ENCODE results near the gene ZNF532. TPM values are rescaled to one million over a fixed set of nuclear protein-coding genes. Genes with fewer than 3 reads are reported as not detected.

ZNF532 gene
- total RNA-seq, 2 donors from 2014 or later = 133 to 211 TPM

- Histone ChIP-seq H3K4me1 (ENCODE audit: control insufficient read depth in 1 of 2, low read depth in 2 of 2) (peaks cover 41 to 77% of the 10 kb centered on the region in 2 donors), H3K36me3 (no peaks in the 10 kb centered on the region), H3K27ac (peak overlapping the region; percentile 80 to 82), H3K4me3 (peak overlapping the region; percentile 67), H3K27me3 (replicated peaks; ENCODE audit: insufficient read depth) (no peaks in the 10 kb centered on the region), H3K9me3 (no peaks in the 10 kb centered on the region)
- TF ChIP-seq CTCF (IDR thresholded peaks at IDR 0.05) = no peak
- no peak for ATAC-seq (ENCODE audit: insufficient number of reproducible peaks, low FRiP score, low read depth)
- DNase-seq (ENCODE audit: low spot score) = no peak
Observed at GRCh38 chr18:58891776-58892175, 27.1 kb downstream of the ZNF532 start.

DNA sequence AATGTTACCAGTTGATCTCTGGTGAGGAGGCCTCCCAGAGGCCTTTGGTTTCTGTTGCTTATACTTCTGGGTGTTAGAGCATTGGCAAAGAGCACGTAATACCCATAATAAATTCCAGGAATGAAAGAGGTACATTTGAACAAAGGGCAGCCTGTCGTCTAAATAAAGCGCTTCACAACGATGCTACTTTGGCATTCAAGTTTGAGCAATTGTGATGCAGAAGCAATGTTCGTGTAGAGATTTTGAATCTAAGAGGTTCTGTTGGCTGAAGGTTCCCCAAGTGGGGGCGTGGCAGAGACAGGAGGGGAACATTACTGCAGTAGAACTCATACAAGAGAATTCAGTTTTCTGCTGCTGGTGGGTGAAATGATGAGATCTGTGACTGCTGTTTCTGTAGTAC lies 27.8 kb downstream of the ZNF532 start:
- ATAC-seq (ENCODE audit: insufficient number of reproducible peaks, low FRiP score, low read depth) (no peak), DNase-seq (ENCODE audit: low spot score) (no peak)
- Histone ChIP-seq H3K9me3 (no peaks in the 10 kb centered on the region), H3K27me3 (replicated peaks; ENCODE audit: insufficient read depth) (no peaks in the 10 kb centered on the region), H3K27ac (peak overlapping the region; percentile 80 to 82), H3K4me1 (ENCODE audit: control insufficient read depth in 1 of 2, low read depth in 2 of 2) (peaks cover 35 to 77% of the 10 kb centered on the region in 2 donors), H3K36me3 (no peaks in the 10 kb centered on the region), H3K4me3 (peak overlapping the region; percentile 67)
- TF ChIP-seq CTCF (IDR thresholded peaks at IDR 0.05) = no peak

GRCh38 chr18:58893388-58894099 lies 28.9 kb downstream of the ZNF532 start:
- Histone ChIP-seq H3K4me1 (ENCODE audit: control insufficient read depth in 1 of 2, low read depth in 2 of 2) (peaks cover 29 to 74% of the 10 kb centered on the region in 2 donors), H3K36me3 (peaks cover 1% of the 10 kb centered on the region), H3K9me3 (no peaks in the 10 kb centered on the region), H3K27ac (peak overlapping the region; percentile 31 to 80), H3K4me3 (no peak overlapping the region), H3K27me3 (replicated peaks; ENCODE audit: insufficient read depth) (no peaks in the 10 kb centered on the region)
- DNase-seq (ENCODE audit: low spot score) (no peak), ATAC-seq (ENCODE audit: insufficient number of reproducible peaks, low FRiP score, low read depth) (no peak)
- no peak for TF ChIP-seq CTCF (IDR thresholded peaks at IDR 0.05)

DNA sequence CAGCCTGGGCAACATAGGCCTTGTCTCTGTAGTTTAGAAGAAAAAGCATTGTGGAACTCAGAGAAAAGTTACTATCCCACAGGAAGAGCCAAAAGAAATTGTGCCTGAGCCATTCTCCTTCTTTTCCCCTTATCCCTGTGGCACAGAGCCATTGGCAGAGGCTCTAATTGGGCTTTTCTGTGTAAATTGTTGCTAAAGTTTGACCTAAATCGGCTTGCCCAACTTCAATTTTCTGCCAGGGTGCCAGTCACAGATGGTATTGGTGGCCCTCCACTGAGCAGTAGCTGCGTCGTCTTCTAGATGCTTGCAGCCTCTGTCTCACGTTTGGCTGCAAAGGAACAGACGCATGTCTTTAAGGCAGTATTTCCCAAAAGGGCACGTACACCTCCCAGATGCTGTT lies 30.3 kb downstream of the ZNF532 start:
- ATAC-seq (ENCODE audit: insufficient number of reproducible peaks, low FRiP score, low read depth) (no peak), DNase-seq (ENCODE audit: low spot score) (no peak)
- Histone ChIP-seq H3K9me3 (no peaks in the 10 kb centered on the region), H3K4me3 (no peak overlapping the region), H3K36me3 (peaks cover 7% of the 10 kb centered on the region), H3K27ac (peak overlapping the region; percentile 78 to 80), H3K4me1 (ENCODE audit: control insufficient read depth in 1 of 2, low read depth in 2 of 2) (peaks cover 32 to 84% of the 10 kb centered on the region in 2 donors), H3K27me3 (replicated peaks; ENCODE audit: insufficient read depth) (no peaks in the 10 kb centered on the region)
- TF ChIP-seq CTCF (IDR thresholded peaks at IDR 0.05) = no peak

DNA sequence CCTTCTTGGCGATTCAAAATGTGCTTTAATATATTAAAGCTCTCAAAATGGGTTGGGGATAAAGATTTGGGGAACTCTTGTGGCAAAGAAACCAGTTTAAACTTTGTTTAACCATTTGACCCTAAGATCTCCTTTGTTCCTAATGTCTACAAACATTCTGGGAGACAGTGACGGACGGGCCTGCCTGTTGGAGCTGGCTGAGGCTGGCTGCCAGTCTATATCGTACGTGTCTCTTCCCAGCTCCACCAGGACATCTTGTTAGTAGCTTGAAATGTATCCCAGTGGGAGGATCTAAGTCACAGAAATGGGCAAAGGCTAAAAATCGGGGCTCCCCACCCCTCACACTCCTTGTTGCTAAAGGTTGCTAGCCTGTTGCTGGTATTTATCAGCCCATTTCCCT lies 30.7 kb downstream of the ZNF532 start:
- Histone ChIP-seq H3K27me3 (replicated peaks; ENCODE audit: insufficient read depth) (no peaks in the 10 kb centered on the region), H3K4me3 (peak overlapping the region; percentile 13), H3K36me3 (peaks cover 7% of the 10 kb centered on the region), H3K27ac (peak overlapping the region; percentile 78 to 80), H3K9me3 (no peaks in the 10 kb centered on the region), H3K4me1 (ENCODE audit: control insufficient read depth in 1 of 2, low read depth in 2 of 2) (peaks cover 36 to 87% of the 10 kb centered on the region in 2 donors)
- TF ChIP-seq CTCF (IDR thresholded peaks at IDR 0.05) = no peak
- DNase-seq (ENCODE audit: low spot score) (no peak), ATAC-seq (ENCODE audit: insufficient number of reproducible peaks, low FRiP score, low read depth) (no peak)
